Testis (tissue), 3 donors: ENCODE results near the gene NTF4. TPM values are rescaled to one million over a fixed set of nuclear protein-coding genes. Genes with fewer than 3 reads are reported as not detected.

Source experiments
- DNase-seq: peaks from one replicate; pipeline ENCODE4 v3.0.0-alpha.2; 2019
- H3K27ac ChIP-seq, 2 donors: fragments of 200-600 bp; sonication (generic); one replicate each; pipeline ENCODE4 v1.5.1; 2019
- H3K27me3 ChIP-seq: fragments of 200-600 bp; sonication (generic); one replicate; pipeline ENCODE4 v1.5.1; 2019
- H3K36me3 ChIP-seq: fragments of 200-600 bp; sonication (generic); one replicate; pipeline ENCODE4 v1.5.1; 2017; ENCODE audit warnings: low read depth; ENCODE audit errors: missing control alignments
- H3K4me1 ChIP-seq: fragments of 200-600 bp; sonication (generic); one replicate; pipeline ENCODE4 v1.5.1; 2019
- H3K4me3 ChIP-seq, 2 donors: fragments of 200-600 bp; sonication (generic); one replicate each; pipeline ENCODE4 v1.5.1; 2017 to 2019
- H3K9me3 ChIP-seq: fragments of 200-600 bp; sonication (generic); one replicate; pipeline ENCODE4 v1.5.1; 2017
- CTCF ChIP-seq, 3 experiments: fragments of 450-650 bp in 2 of 3; fragments of 200-600 bp in 1 of 3; sonication (generic) in 1 of 3; IDR thresholded peaks; one replicate each; pipeline ENCODE4 v1.5.1; 2016 to 2019; ENCODE audit warnings: antibody characterized with exemption in 3 of 3, mild to moderate bottlenecking in 2 of 3, moderate library complexity in 1 of 3
- POLR2A ChIP-seq: fragments of 450-650 bp; IDR thresholded peaks from one replicate; pipeline ENCODE4 v1.6.1; 2017; ENCODE audit warnings: antibody characterized with exemption, mild to moderate bottlenecking, moderate library complexity
- WGBS, 2 donors: methylation state at CpG; one replicate each; pipeline ENCODE4 v1.1.5; 2018; 5-methylcytosine and 5-hydroxymethylcytosine counted together
- intact Hi-C: fragments of 100-400 bp; cut with DNase I; formaldehyde crosslinking; loops from one replicate; pipeline ENCODE4 v1.15.1; 2023; ENCODE audit warnings: low total_unique reads
- polyA plus RNA-seq: library from polyadenylated mRNA; stranded (reverse); fragments of 350-450 nt; fragmentation: Illumina TruSeq; extraction: RNeasy Lipid Tissue Mini Kit (QIAGEN cat#74804); gene quantifications from one replicate; pipeline ENCODE4 v1.2.3, GENCODE V29; 2014; ENCODE audit warnings: low read depth, low replicate concordance; ENCODE audit not compliant: insufficient read depth
- total RNA-seq, 2 donors: library from RNA; depleted of rRNA; stranded (reverse); fragments of >200 nt; gene quantifications; one replicate each; pipeline ENCODE4 v1.2.3, GENCODE V29; 2016

Gene NTF4
- total and polyA plus RNA-seq, 3 donors from 2014 or later = 0.31 to 0.55 (median 0.49) TPM

GRCh38 chr19:49071860-49072547, 7.4 kb upstream of the NTF4 start:
- H3K36me3 ChIP-seq = no peaks in the 10 kb centered on the region
- peak overlapping the region; percentile 24 to 34 for H3K4me3 ChIP-seq
- no peaks in the 10 kb centered on the region for H3K27me3 ChIP-seq
- DNase-seq = peak; percentile 72
- intact Hi-C loops = loop anchor here (10.0 kb wide), 1 partner anchor 133 kb away; no protein-coding TSS in a partner anchor
- H3K9me3 ChIP-seq = no peaks in the 10 kb centered on the region
- WGBS, 2 donors = 3 to 4% methylated on average over 17 to 56 of the region's 93 CpGs
- TF ChIP-seq CTCF (IDR thresholded peaks at IDR 0.05) = no peak
- TF ChIP-seq POLR2A = no peak
- H3K4me1 ChIP-seq = no peaks in the 10 kb centered on the region
- no peak overlapping the region for H3K27ac ChIP-seq

- peaks cover 1% of the 10 kb centered on the region for H3K4me1 ChIP-seq
- no peaks in the 10 kb centered on the region for H3K27me3 ChIP-seq
- no peak overlapping the region for H3K4me3 ChIP-seq
- H3K36me3 ChIP-seq = no peaks in the 10 kb centered on the region
- no peak for DNase-seq
- WGBS, 2 donors = 94 to 95% methylated on average over 20 to 21 of the region's 21 CpGs
- intact Hi-C loops = loop anchor here (10.0 kb wide), 1 partner anchor 134 kb away; no protein-coding TSS in a partner anchor
- TF ChIP-seq CTCF (IDR thresholded peaks at IDR 0.05) = no peak
- H3K27ac ChIP-seq = no peak overlapping the region
- no peaks in the 10 kb centered on the region for H3K9me3 ChIP-seq
These were observed 5.8 kb upstream of the NTF4 start for GRCh38 chr19:49070416-49070815.

- H3K27ac ChIP-seq = no peak overlapping the region
- peaks cover 13% of the 10 kb centered on the region for H3K4me1 ChIP-seq
- TF ChIP-seq CTCF (IDR thresholded peaks at IDR 0.05) = no peak
- TF ChIP-seq POLR2A = no peak
- no peaks in the 10 kb centered on the region for H3K9me3 ChIP-seq
- no peaks in the 10 kb centered on the region for H3K36me3 ChIP-seq
- intact Hi-C loops = no loop called here
- no peaks in the 10 kb centered on the region for H3K27me3 ChIP-seq
- no peak for DNase-seq
- 92 to 95% methylated on average over 9 of the region's 9 CpGs for WGBS, 2 donors
- no peak overlapping the region for H3K4me3 ChIP-seq
These were observed 4.4 kb upstream of the NTF4 start for GRCh38 chr19:49069026-49069425.

GRCh38 chr19:49067554-49067953, 2.9 kb upstream of the NTF4 start:
- Histone ChIP-seq H3K4me1 (peaks cover 13% of the 10 kb centered on the region), H3K27ac (no peak overlapping the region), H3K9me3 (no peaks in the 10 kb centered on the region), H3K27me3 (no peaks in the 10 kb centered on the region), H3K4me3 (no peak overlapping the region), H3K36me3 (no peaks in the 10 kb centered on the region)
- no peak for DNase-seq
- WGBS, 2 donors = 53 to 68% methylated on average over 3 of the region's 3 CpGs
- TF ChIP-seq CTCF (IDR thresholded peaks at IDR 0.05) (no peak), POLR2A (no peak)
- intact Hi-C loops = no loop called here
